Keratinocyte (primary cell): ENCODE measurements around the gene GLUL.

Source experiments
- EZH2 ChIP-seq: IDR thresholded peaks from one replicate; pipeline ENCODE4 v1.6.1; 2012; ENCODE audit warnings: inconsistent platforms, mild to moderate bottlenecking, low read length, moderate library complexity
- TF ChIP-seq, protein P1 (sequence below), 3 experiments: IDR thresholded peaks in 1 of 3; conservative IDR thresholded peaks in 1 of 3; optimal IDR thresholded peaks in 1 of 3; 2 replicates in 2 of 3; 3 replicates in 1 of 3; pipeline versions ENCODE3 to v1.5.1; 2011; ENCODE audit warnings: low read length in 3 of 3, mild to moderate bottlenecking in 3 of 3, moderate library complexity in 2 of 3, control low read depth in 1 of 3, inconsistent platforms in 1 of 3; ENCODE audit not compliant: insufficient read depth in 2 of 3; ENCODE audit errors: extremely low read depth in 1 of 3

- TF ChIP-seq, protein P1, sequence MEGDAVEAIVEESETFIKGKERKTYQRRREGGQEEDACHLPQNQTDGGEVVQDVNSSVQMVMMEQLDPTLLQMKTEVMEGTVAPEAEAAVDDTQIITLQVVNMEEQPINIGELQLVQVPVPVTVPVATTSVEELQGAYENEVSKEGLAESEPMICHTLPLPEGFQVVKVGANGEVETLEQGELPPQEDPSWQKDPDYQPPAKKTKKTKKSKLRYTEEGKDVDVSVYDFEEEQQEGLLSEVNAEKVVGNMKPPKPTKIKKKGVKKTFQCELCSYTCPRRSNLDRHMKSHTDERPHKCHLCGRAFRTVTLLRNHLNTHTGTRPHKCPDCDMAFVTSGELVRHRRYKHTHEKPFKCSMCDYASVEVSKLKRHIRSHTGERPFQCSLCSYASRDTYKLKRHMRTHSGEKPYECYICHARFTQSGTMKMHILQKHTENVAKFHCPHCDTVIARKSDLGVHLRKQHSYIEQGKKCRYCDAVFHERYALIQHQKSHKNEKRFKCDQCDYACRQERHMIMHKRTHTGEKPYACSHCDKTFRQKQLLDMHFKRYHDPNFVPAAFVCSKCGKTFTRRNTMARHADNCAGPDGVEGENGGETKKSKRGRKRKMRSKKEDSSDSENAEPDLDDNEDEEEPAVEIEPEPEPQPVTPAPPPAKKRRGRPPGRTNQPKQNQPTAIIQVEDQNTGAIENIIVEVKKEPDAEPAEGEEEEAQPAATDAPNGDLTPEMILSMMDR (optimal IDR thresholded peaks at IDR 0.05 in 1 of 3, IDR thresholded peaks at IDR 0.05 in 1 of 3, conservative IDR thresholded peaks at IDR 0.05 in 1 of 3; ENCODE audit: extremely low read depth in 1 of 3, insufficient read depth in 2 of 3, low read length in 3 of 3), result no peak
- no peak for TF ChIP-seq EZH2
Measured at GRCh38 chr1:182389619-182390047, 2.0 kb downstream of the GLUL start.
